Parathyroid adenoma (tissue), 2 donors: Measurements from ENCODE around the gene PXN.

ENCODE experiments used
- H2AFZ ChIP-seq: fragments of 300-600 bp; sonication (generic); one replicate; pipeline ENCODE4 v1.7.0; 2017; ENCODE audit warnings: antibody characterized with exemption, mild to moderate bottlenecking
- H3K27ac ChIP-seq: fragments of 300-600 bp; sonication (generic); one replicate; pipeline ENCODE4 v1.7.0; 2017
- H3K27me3 ChIP-seq: fragments of 300-600 bp; sonication (generic); one replicate; pipeline ENCODE4 v1.7.0; 2017; ENCODE audit warnings: low read length; ENCODE audit not compliant: control insufficient read depth, insufficient read depth
- H3K36me3 ChIP-seq: fragments of 300-600 bp; sonication (generic); one replicate; pipeline ENCODE4 v1.7.0; 2017; ENCODE audit warnings: low read length; ENCODE audit not compliant: control insufficient read depth, insufficient read depth
- H3K4me1 ChIP-seq: fragments of 300-600 bp; sonication (generic); one replicate; pipeline ENCODE4 v1.7.0; 2017; ENCODE audit warnings: control low read depth
- H3K4me2 ChIP-seq: fragments of 300-600 bp; sonication (generic); one replicate; pipeline ENCODE4 v1.7.0; 2017; ENCODE audit warnings: low read length
- H3K4me3 ChIP-seq: fragments of 300-600 bp; sonication (generic); one replicate; pipeline ENCODE4 v1.7.0; 2017; ENCODE audit warnings: low read depth, low read length
- H3K79me2 ChIP-seq: fragments of 300-600 bp; sonication (generic); one replicate; pipeline ENCODE4 v1.7.0; 2017; ENCODE audit warnings: control low read depth
- H3K9ac ChIP-seq: fragments of 300-600 bp; sonication (generic); one replicate; pipeline ENCODE4 v1.7.0; 2017; ENCODE audit warnings: mild to moderate bottlenecking
- H3K9me3 ChIP-seq: fragments of 300-600 bp; sonication (generic); one replicate; pipeline ENCODE4 v1.7.0; 2017; ENCODE audit warnings: low read length; ENCODE audit not compliant: control insufficient read depth
- TF ChIP-seq, protein P1 (sequence below): fragments of 300-600 bp; sonication (generic); IDR thresholded peaks from one replicate; pipeline ENCODE4 v1.7.0; 2017; ENCODE audit warnings: antibody characterized with exemption, mild to moderate bottlenecking
- donor health status: primary hyperparathyroidism.

PXN gene

DNA sequence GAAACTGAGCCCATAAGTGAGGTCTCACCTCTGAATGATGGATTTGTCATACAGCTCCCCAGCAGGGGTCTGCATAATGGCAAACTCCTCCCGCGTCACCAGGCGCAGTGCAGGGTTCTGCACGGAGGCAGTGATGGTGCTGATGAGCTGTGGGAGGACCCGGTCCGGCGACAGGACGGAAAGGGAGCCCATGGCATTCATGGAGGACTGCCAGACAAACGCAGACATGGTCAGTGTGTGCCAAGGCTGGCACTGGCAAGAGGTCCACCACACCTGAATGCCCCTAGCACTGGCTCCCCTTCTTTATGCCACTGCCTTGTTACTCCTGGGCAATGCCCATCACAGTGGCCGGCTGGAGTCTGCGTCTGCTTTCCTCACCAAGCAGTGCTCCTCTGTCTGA is 103.7 kb downstream of the PXN start:
- no peak overlapping the region for H3K9ac ChIP-seq

More for the DNA sequence above, 103.7 kb downstream of the PXN start:
- Histone ChIP-seq H3K79me2 (no peaks in the 10 kb centered on the region), H2AFZ (no peak overlapping the region), H3K27me3 (no peaks in the 10 kb centered on the region), H3K27ac (no peak overlapping the region), H3K4me2 (no peak overlapping the region), H3K4me3 (no peak overlapping the region), H3K36me3 (no peaks in the 10 kb centered on the region), H3K4me1 (no peaks in the 10 kb centered on the region), H3K9me3 (no peaks in the 10 kb centered on the region)
- TF ChIP-seq, protein P1, sequence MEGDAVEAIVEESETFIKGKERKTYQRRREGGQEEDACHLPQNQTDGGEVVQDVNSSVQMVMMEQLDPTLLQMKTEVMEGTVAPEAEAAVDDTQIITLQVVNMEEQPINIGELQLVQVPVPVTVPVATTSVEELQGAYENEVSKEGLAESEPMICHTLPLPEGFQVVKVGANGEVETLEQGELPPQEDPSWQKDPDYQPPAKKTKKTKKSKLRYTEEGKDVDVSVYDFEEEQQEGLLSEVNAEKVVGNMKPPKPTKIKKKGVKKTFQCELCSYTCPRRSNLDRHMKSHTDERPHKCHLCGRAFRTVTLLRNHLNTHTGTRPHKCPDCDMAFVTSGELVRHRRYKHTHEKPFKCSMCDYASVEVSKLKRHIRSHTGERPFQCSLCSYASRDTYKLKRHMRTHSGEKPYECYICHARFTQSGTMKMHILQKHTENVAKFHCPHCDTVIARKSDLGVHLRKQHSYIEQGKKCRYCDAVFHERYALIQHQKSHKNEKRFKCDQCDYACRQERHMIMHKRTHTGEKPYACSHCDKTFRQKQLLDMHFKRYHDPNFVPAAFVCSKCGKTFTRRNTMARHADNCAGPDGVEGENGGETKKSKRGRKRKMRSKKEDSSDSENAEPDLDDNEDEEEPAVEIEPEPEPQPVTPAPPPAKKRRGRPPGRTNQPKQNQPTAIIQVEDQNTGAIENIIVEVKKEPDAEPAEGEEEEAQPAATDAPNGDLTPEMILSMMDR, result no peak
